ENCODE data around the gene SPAAR. TPM values are rescaled to one million over a fixed set of nuclear protein-coding genes. Genes with fewer than 3 reads are reported as not detected.
A peak's percentile ranks its signal among the peaks of the same experiment; 100 is the strongest.
"Not testable (repeated sequence)": the region's sequence is repeated elsewhere in the genome, so short reads cannot be mapped to it uniquely, and the experiment has no call there.

Gene SPAAR
- total RNA-seq, 1 donor from 2014 or later = 0.56 TPM

DNA sequence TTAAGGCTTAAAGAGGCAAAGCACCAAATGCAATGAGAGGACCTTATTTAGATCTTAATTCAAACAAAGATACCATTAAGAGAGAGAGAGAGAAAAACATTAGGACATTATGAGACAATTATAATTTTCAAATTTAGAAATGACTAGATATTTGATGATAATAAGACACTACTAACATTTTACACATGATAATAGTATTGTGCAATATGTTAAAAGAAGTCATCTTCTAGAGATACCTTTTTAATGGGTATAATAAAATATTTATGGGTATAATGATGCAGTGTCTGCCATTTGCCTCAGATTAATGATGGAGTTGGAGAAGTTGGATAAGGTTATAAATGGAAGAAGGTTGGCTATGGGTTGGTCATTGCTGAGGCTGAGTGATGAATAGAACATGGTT lies 21.2 kb downstream of the SPAAR start:
- no peak for DNase-seq (ENCODE audit: extremely low spot score, unreplicated experiment)
- H3K27me3 Mint-ChIP-seq (ENCODE audit: unreplicated experiment) = no peaks in the 10 kb centered on the region
- no peaks in the 10 kb centered on the region for H3K36me3 Mint-ChIP-seq (ENCODE audit: unreplicated experiment)
- H3K9me3 Mint-ChIP-seq (ENCODE audit: unreplicated experiment) = no peaks in the 10 kb centered on the region
- H3K27ac Mint-ChIP-seq (ENCODE audit: unreplicated experiment) = no peak overlapping the region
- TF ChIP-seq, protein P1, sequence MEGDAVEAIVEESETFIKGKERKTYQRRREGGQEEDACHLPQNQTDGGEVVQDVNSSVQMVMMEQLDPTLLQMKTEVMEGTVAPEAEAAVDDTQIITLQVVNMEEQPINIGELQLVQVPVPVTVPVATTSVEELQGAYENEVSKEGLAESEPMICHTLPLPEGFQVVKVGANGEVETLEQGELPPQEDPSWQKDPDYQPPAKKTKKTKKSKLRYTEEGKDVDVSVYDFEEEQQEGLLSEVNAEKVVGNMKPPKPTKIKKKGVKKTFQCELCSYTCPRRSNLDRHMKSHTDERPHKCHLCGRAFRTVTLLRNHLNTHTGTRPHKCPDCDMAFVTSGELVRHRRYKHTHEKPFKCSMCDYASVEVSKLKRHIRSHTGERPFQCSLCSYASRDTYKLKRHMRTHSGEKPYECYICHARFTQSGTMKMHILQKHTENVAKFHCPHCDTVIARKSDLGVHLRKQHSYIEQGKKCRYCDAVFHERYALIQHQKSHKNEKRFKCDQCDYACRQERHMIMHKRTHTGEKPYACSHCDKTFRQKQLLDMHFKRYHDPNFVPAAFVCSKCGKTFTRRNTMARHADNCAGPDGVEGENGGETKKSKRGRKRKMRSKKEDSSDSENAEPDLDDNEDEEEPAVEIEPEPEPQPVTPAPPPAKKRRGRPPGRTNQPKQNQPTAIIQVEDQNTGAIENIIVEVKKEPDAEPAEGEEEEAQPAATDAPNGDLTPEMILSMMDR (IDR thresholded peaks at IDR 0.05) = no peak
- peaks cover 37% of the 10 kb centered on the region for H3K4me1 Mint-ChIP-seq (ENCODE audit: unreplicated experiment)
- H3K4me3 Mint-ChIP-seq (ENCODE audit: unreplicated experiment) = no peak overlapping the region

DNA sequence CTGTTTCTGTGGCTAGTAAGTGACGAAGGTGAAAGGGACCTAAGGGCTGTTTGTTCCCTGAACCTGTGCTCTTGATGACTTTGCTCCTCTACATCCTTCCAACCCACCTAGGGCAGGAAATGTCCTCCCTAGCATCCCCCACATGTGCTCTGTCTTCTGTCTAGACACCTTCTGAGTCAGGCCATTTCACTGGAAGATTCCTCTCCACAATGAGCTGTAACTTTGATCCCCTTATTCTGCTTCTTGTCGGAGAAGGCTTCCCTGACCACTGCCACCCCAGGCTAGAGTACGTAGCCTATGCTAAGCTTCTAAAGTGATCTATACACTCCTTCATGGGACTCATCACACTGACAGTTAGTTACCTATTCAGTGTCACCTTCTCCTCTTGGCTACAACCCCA lies 21.7 kb downstream of the SPAAR start:
- DNase-seq (ENCODE audit: extremely low spot score, unreplicated experiment) = no peak
- no peak overlapping the region for H3K4me3 Mint-ChIP-seq (ENCODE audit: unreplicated experiment)
- H3K4me1 Mint-ChIP-seq (ENCODE audit: unreplicated experiment) = peaks cover 39% of the 10 kb centered on the region
- no peaks in the 10 kb centered on the region for H3K36me3 Mint-ChIP-seq (ENCODE audit: unreplicated experiment)
- TF ChIP-seq, protein P1 (IDR thresholded peaks at IDR 0.05) = no peak
- H3K9me3 Mint-ChIP-seq (ENCODE audit: unreplicated experiment) = no peaks in the 10 kb centered on the region
- H3K27ac Mint-ChIP-seq (ENCODE audit: unreplicated experiment) = no peak overlapping the region
- H3K27me3 Mint-ChIP-seq (ENCODE audit: unreplicated experiment) = no peaks in the 10 kb centered on the region

DNA sequence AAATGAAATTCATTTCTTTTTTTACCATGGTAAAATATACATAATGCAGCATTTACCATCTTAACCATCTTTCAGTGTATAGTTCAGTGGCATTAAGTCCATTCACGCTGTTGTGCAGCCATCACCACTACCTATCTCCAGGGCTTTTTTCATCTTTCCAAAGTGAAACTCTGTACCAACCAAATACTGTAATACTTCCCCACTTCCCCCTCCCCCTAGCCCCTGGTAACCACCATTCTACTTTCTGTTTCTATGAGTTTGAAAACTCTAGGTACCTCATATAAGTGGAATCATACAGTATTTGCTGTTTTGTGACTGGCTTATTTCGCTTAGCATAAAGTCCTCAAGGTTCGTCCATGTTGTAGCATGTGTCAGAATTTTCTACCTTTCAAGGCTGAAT lies 23.4 kb downstream of the SPAAR start:
- Mint-ChIP-seq H3K27me3 (ENCODE audit: unreplicated experiment) (no peaks in the 10 kb centered on the region), H3K4me3 (ENCODE audit: unreplicated experiment) (no peak overlapping the region), H3K36me3 (ENCODE audit: unreplicated experiment) (no peaks in the 10 kb centered on the region), H3K27ac (ENCODE audit: unreplicated experiment) (no peak overlapping the region), H3K4me1 (ENCODE audit: unreplicated experiment) (peaks cover 54% of the 10 kb centered on the region), H3K9me3 (ENCODE audit: unreplicated experiment) (peaks cover 8% of the 10 kb centered on the region)
- TF ChIP-seq, protein P1 (IDR thresholded peaks at IDR 0.05) = no peak
- no peak for DNase-seq (ENCODE audit: extremely low spot score, unreplicated experiment)

DNA sequence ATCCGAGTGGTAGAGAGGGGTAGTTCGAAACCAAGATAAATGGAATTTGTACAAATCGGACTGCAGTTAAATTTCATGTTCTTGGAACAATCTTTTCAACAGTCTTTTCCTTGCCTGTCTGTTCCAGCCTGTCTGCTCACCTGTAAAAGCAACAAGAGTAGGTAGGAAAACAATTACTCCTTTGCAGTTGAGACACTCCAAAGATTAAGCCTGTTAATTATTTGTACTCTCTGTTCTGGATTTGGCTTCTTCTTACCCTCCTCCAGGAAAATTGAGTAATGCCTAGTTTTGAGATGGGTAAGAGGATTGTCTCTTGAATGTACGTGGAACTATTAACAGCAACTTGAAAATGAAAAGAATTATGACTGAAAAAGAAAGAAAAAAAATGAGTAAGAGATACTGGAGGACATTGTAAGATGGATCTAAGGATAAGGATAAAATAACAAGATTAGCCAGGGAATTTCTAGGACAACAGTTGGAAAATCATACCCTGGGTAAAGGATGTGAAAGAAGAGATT lies 24.3 kb downstream of the SPAAR start:
- DNase-seq (ENCODE audit: extremely low spot score, unreplicated experiment) = no peak
- Mint-ChIP-seq H3K27ac (ENCODE audit: unreplicated experiment) (peak overlapping the region; percentile 64), H3K9me3 (ENCODE audit: unreplicated experiment) (peaks cover 8% of the 10 kb centered on the region), H3K36me3 (ENCODE audit: unreplicated experiment) (no peaks in the 10 kb centered on the region), H3K4me3 (ENCODE audit: unreplicated experiment) (no peak overlapping the region), H3K4me1 (ENCODE audit: unreplicated experiment) (peaks cover 56% of the 10 kb centered on the region), H3K27me3 (ENCODE audit: unreplicated experiment) (no peaks in the 10 kb centered on the region)
- TF ChIP-seq, protein P1 (IDR thresholded peaks at IDR 0.05) = no peak

DNA sequence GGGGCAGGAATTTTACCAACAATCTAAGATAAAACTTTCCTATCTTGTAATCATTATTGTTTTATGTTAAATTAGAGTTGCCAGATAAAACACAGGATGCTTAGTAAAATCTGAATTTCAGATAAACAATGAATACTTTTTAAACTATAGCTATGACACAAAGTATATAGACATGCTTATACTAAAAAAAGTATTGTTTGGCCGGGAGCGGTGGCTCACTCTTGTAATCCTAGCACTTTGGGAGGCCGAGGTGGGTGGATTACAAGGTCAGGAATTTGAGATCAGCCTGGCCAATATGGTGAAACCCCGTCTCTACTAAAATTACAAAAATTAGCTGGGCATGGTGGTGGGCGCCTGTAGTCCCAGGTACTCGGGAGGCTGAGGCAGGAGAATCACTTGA lies 24.8 kb downstream of the SPAAR start:
- H3K4me1 Mint-ChIP-seq (ENCODE audit: unreplicated experiment) = peaks cover 53% of the 10 kb centered on the region
- peak overlapping the region; percentile 64 for H3K27ac Mint-ChIP-seq (ENCODE audit: unreplicated experiment)
- not testable (repeated sequence) for H3K4me3 Mint-ChIP-seq (ENCODE audit: unreplicated experiment); H3K36me3 Mint-ChIP-seq (ENCODE audit: unreplicated experiment); H3K9me3 Mint-ChIP-seq (ENCODE audit: unreplicated experiment); H3K27me3 Mint-ChIP-seq (ENCODE audit: unreplicated experiment); DNase-seq (ENCODE audit: extremely low spot score, unreplicated experiment)

DNA sequence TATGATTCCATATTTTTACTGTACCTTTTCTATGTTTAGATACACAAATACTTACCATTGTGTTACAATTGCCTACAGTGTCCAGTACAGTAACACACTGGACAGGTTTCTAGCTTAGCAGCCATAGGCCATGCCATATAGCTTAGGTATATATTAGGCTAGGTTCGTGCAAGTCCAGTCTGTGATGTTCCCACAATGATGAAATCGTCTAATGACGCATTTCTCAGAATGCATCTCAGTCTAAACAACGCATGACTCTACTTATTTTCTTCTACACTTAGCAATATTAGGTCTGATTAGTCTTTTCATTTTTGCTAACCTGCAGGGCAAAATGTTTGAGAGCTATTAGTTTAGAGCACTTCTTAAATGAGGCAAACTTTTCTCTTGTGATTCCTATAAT lies 26.0 kb downstream of the SPAAR start:
- H3K36me3 Mint-ChIP-seq (ENCODE audit: unreplicated experiment) = no peaks in the 10 kb centered on the region
- peaks cover 54% of the 10 kb centered on the region for H3K4me1 Mint-ChIP-seq (ENCODE audit: unreplicated experiment)
- peak overlapping the region; percentile 74 for H3K27ac Mint-ChIP-seq (ENCODE audit: unreplicated experiment)
- H3K27me3 Mint-ChIP-seq (ENCODE audit: unreplicated experiment) = no peaks in the 10 kb centered on the region
- no peak for DNase-seq (ENCODE audit: extremely low spot score, unreplicated experiment)
- H3K4me3 Mint-ChIP-seq (ENCODE audit: unreplicated experiment) = no peak overlapping the region
- TF ChIP-seq, protein P1 (IDR thresholded peaks at IDR 0.05) = no peak
- peaks cover 8% of the 10 kb centered on the region for H3K9me3 Mint-ChIP-seq (ENCODE audit: unreplicated experiment)

All from osteocyte (in vitro differentiated cells).